DMS153 treated with DMSO at 0.1 percent for 48 hours (cell line): ENCODE data around the gene GALNT9.
"Not testable (repeated sequence)": the region's sequence is repeated elsewhere in the genome, so short reads cannot be mapped to it uniquely, and the experiment has no call there.

ENCODE experiments used
- DNase-seq: peaks from one replicate; lab custom pipeline; 2025; ENCODE audit not compliant: unreplicated experiment; lab: John Stamatoyannopoulos, UW

The GALNT9 gene

GRCh38 chr12:132253698-132254480 is 75.5 kb downstream of the GALNT9 start:
- DNase-seq = no peak

GRCh38 chr12:132252981-132253380 is 76.4 kb downstream of the GALNT9 start:
- DNase-seq = not testable (repeated sequence)

GRCh38 chr12:132251741-132252490 is 77.5 kb downstream of the GALNT9 start:
- DNase-seq = no peak

GRCh38 chr12:132251310-132251709 is 78.1 kb downstream of the GALNT9 start:
- no peak for DNase-seq

GRCh38 chr12:132250707-132251106 is 78.7 kb downstream of the GALNT9 start:
- no peak for DNase-seq

GRCh38 chr12:132249689-132250478 is 79.5 kb downstream of the GALNT9 start:
- DNase-seq = no peak

- DNase-seq = no peak
Measured at GRCh38 chr12:132248453-132249167, 80.8 kb downstream of the GALNT9 start.

GRCh38 chr12:132247718-132248452 is 81.5 kb downstream of the GALNT9 start:
- no peak for DNase-seq

- no peak for DNase-seq
Measured at GRCh38 chr12:132246997-132247717, 82.2 kb downstream of the GALNT9 start.

- no peak for DNase-seq
Measured at GRCh38 chr12:132245521-132246101, 83.8 kb downstream of the GALNT9 start.

GRCh38 chr12:132244724-132245295 is 84.6 kb downstream of the GALNT9 start:
- no peak for DNase-seq

GRCh38 chr12:132243596-132244310 is 85.6 kb downstream of the GALNT9 start:
- peak; percentile 13 for DNase-seq

GRCh38 chr12:132243171-132243570 is 86.2 kb downstream of the GALNT9 start:
- DNase-seq = not testable (repeated sequence)

GRCh38 chr12:132240669-132241007 is 88.8 kb downstream of the GALNT9 start:
- not testable (repeated sequence) for DNase-seq

- DNase-seq = no peak
Measured at GRCh38 chr12:132239796-132240668, 89.4 kb downstream of the GALNT9 start.

GRCh38 chr12:132239392-132239791 is 90.0 kb downstream of the GALNT9 start:
- no peak for DNase-seq

- DNase-seq = no peak
Measured at GRCh38 chr12:132238884-132239283, 90.5 kb downstream of the GALNT9 start.
